Fibroblast of lung (primary cell): Measurements from ENCODE around the gene VCPKMT.

Source experiments
- EZH2 ChIP-seq: IDR thresholded peaks from 2 replicates; pipeline ENCODE4 v1.5.1; 2012; ENCODE audit warnings: low read length, control low read depth, mild to moderate bottlenecking; ENCODE audit errors: missing control alignments
- TF ChIP-seq, protein P1 (sequence below), 2 donors: IDR thresholded peaks in 1 of 2; conservative IDR thresholded peaks in 1 of 2; 1 replicate in 1 of 2; 2 replicates in 1 of 2; pipeline ENCODE4 v1.5.1; 2011 to 2012; ENCODE audit warnings: low read length in 2 of 2, control low read depth in 1 of 2, inconsistent platforms in 1 of 2, low read depth in 1 of 2, mild to moderate bottlenecking in 1 of 2

DNA sequence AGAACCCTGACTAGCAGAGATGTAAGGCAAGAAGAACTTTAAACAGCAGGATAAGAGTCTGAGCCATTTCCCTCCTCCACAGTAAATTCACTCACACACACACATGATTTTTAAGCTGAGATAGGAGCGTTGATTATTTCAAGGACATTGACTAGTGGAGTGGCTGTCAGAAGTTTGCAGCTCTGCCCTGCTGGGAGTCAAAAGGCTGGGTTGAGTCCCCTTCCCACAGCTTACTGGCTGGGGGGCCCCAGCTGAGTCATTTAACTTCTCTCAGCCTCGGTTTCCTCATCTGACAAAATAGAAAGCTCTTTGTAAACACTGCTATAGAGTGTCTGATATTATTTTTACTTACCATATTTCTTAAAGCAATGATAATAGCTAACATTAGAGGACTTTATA, 28.3 kb downstream of the VCPKMT start:
- TF ChIP-seq EZH2, result no peak
- TF ChIP-seq, protein P1, sequence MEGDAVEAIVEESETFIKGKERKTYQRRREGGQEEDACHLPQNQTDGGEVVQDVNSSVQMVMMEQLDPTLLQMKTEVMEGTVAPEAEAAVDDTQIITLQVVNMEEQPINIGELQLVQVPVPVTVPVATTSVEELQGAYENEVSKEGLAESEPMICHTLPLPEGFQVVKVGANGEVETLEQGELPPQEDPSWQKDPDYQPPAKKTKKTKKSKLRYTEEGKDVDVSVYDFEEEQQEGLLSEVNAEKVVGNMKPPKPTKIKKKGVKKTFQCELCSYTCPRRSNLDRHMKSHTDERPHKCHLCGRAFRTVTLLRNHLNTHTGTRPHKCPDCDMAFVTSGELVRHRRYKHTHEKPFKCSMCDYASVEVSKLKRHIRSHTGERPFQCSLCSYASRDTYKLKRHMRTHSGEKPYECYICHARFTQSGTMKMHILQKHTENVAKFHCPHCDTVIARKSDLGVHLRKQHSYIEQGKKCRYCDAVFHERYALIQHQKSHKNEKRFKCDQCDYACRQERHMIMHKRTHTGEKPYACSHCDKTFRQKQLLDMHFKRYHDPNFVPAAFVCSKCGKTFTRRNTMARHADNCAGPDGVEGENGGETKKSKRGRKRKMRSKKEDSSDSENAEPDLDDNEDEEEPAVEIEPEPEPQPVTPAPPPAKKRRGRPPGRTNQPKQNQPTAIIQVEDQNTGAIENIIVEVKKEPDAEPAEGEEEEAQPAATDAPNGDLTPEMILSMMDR (conservative IDR thresholded peaks at IDR 0.05 in 1 of 2, IDR thresholded peaks at IDR 0.05 in 1 of 2; ENCODE audit: low read depth in 1 of 2, low read length in 2 of 2), result no peak
